ENCODE data around the gene CACNA1C. TPM values are rescaled to one million over a fixed set of nuclear protein-coding genes. Genes with fewer than 3 reads are reported as not detected.

CACNA1C gene
- total RNA-seq, 1 donor = 16.6 TPM

- DNase-seq (ENCODE audit: low read depth) = no peak
- no peak overlapping the region for H3K4me3 ChIP-seq (ENCODE audit: low read depth, low read length)
- TF ChIP-seq CTCF (IDR thresholded peaks at IDR 0.05; ENCODE audit: insufficient read depth, low read length) = no peak
Measured at GRCh38 chr12:2325519-2325918, 272.7 kb downstream of the CACNA1C start.

GRCh38 chr12:2326470-2326869 lies 273.7 kb downstream of the CACNA1C start:
- no peak for TF ChIP-seq CTCF (IDR thresholded peaks at IDR 0.05; ENCODE audit: insufficient read depth, low read length)
- H3K4me3 ChIP-seq (ENCODE audit: low read depth, low read length) = no peak overlapping the region
- no peak for DNase-seq (ENCODE audit: low read depth)

GRCh38 chr12:2328661-2329060 lies 275.9 kb downstream of the CACNA1C start:
- no peak for TF ChIP-seq CTCF (IDR thresholded peaks at IDR 0.05; ENCODE audit: insufficient read depth, low read length)
- no peak for DNase-seq (ENCODE audit: low read depth)
- H3K4me3 ChIP-seq (ENCODE audit: low read depth, low read length) = no peak overlapping the region

- no peak overlapping the region for H3K4me3 ChIP-seq (ENCODE audit: low read depth, low read length)
- no peak for TF ChIP-seq CTCF (IDR thresholded peaks at IDR 0.05; ENCODE audit: insufficient read depth, low read length)
- no peak for DNase-seq (ENCODE audit: low read depth)
Measured at GRCh38 chr12:2329661-2330210, 276.9 kb downstream of the CACNA1C start.

- TF ChIP-seq CTCF (IDR thresholded peaks at IDR 0.05; ENCODE audit: insufficient read depth, low read length) = no peak
- DNase-seq (ENCODE audit: low read depth) = peak; percentile 87
- H3K4me3 ChIP-seq (ENCODE audit: low read depth, low read length) = no peak overlapping the region
Measured at GRCh38 chr12:2332236-2332635, 279.4 kb downstream of the CACNA1C start.

- peak; percentile 15 for DNase-seq (ENCODE audit: low read depth)
- H3K4me3 ChIP-seq (ENCODE audit: low read depth, low read length) = no peak overlapping the region
Measured at GRCh38 chr12:2332947-2333346, 280.2 kb downstream of the CACNA1C start.

More at GRCh38 chr12:2332947-2333346, 280.2 kb downstream of the CACNA1C start:
- TF ChIP-seq CTCF (IDR thresholded peaks at IDR 0.05; ENCODE audit: insufficient read depth, low read length) = no peak

Measured in fibroblast of the aortic adventitia (primary cell).